GM23338 (cell line): ENCODE results near the gene NAXE. TPM values are rescaled to one million over a fixed set of nuclear protein-coding genes. Genes with fewer than 3 reads are reported as not detected.

ENCODE experiments used
- ATAC-seq: fragments of 200-7000 bp; cut with Tn5 transposase; 3 replicates; pipeline ENCODE4 v1.9.1; 2020
- DNase-seq: peaks from one replicate; pipeline ENCODE4 v3.0.0-alpha.2; 2015; ENCODE audit warnings: low spot score
- H2AFZ ChIP-seq: fragments of 200-600 bp; sonication (generic); 2 replicates; pipeline ENCODE4 v1.8.0; 2016; ENCODE audit warnings: antibody characterized with exemption, mild to moderate bottlenecking, moderate library complexity
- H3F3A ChIP-seq: fragments of 200-600 bp; sonication (generic); replicated peaks from 2 replicates; pipeline ENCODE4 v1.8.0; 2017; ENCODE audit warnings: antibody characterized with exemption, mixed run types, low read depth
- H3K27ac ChIP-seq: fragments of 200-600 bp; sonication (generic); 2 replicates; pipeline ENCODE4 v1.6.1; 2016; ENCODE audit warnings: low read depth
- H3K27me3 ChIP-seq: fragments of 200-600 bp; sonication (generic); 2 replicates; pipeline ENCODE4 v1.8.0; 2016; ENCODE audit warnings: mild to moderate bottlenecking, mixed run types, moderate library complexity; ENCODE audit not compliant: insufficient read depth
- H3K36me3 ChIP-seq: fragments of 200-600 bp; sonication (generic); 2 replicates; pipeline ENCODE4 v1.8.0; 2016; ENCODE audit warnings: mild to moderate bottlenecking; ENCODE audit not compliant: insufficient read depth
- H3K4me1 ChIP-seq: fragments of 200-600 bp; sonication (generic); 2 replicates; pipeline ENCODE4 v1.8.0; 2016; ENCODE audit warnings: mild to moderate bottlenecking, moderate library complexity; ENCODE audit not compliant: insufficient read depth
- H3K4me2 ChIP-seq: fragments of 200-600 bp; sonication (generic); 2 replicates; pipeline ENCODE4 v1.7.1; 2017; ENCODE audit warnings: mixed run types
- H3K4me3 ChIP-seq: fragments of 200-600 bp; sonication (generic); 2 replicates; pipeline ENCODE4 v1.6.1; 2016; ENCODE audit warnings: mixed run types
- H3K79me2 ChIP-seq: fragments of 200-600 bp; sonication (generic); replicated peaks from 2 replicates; pipeline ENCODE4 v1.8.0; 2017; ENCODE audit warnings: mild to moderate bottlenecking; ENCODE audit not compliant: insufficient read depth
- H3K9me2 ChIP-seq: fragments of 200-600 bp; sonication (generic); 2 replicates; pipeline ENCODE4 v1.8.0; 2017; ENCODE audit not compliant: insufficient read depth
- H4K20me1 ChIP-seq: fragments of 200-600 bp; sonication (generic); replicated peaks from 2 replicates; pipeline ENCODE4 v1.8.0; 2017; ENCODE audit warnings: mild to moderate bottlenecking; ENCODE audit not compliant: insufficient read depth
- H3K27ac Mint-ChIP-seq: 2 replicates; pipeline ENCODE4 v1.8.0; 2020; ENCODE audit warnings: inconsistent platforms, mild to moderate bottlenecking, moderate library complexity, mixed read lengths
- H3K27me3 Mint-ChIP-seq: 3 replicates; pipeline ENCODE4 v1.8.0; 2022; ENCODE audit warnings: low read depth, mild to moderate bottlenecking, moderate library complexity, mixed read lengths, inconsistent platforms; ENCODE audit not compliant: insufficient read depth, poor library complexity
- H3K36me3 Mint-ChIP-seq: 3 replicates; pipeline ENCODE4 v1.8.0; 2021; ENCODE audit warnings: low read depth, mild to moderate bottlenecking, inconsistent platforms, moderate library complexity, mixed read lengths
- H3K4me1 Mint-ChIP-seq: 3 replicates; pipeline ENCODE4 v1.8.0; 2020; ENCODE audit warnings: mild to moderate bottlenecking, inconsistent platforms, mixed read lengths
- H3K4me3 Mint-ChIP-seq: 3 replicates; pipeline ENCODE4 v1.8.0; 2021; ENCODE audit warnings: moderate library complexity, mild to moderate bottlenecking, inconsistent platforms, mixed read lengths
- H3K9me3 Mint-ChIP-seq: 3 replicates; pipeline ENCODE4 v1.8.0; 2020; ENCODE audit warnings: moderate library complexity, mild to moderate bottlenecking, inconsistent platforms, mixed read lengths
- CREB1 ChIP-seq: fragments of 250-450 bp; sonication (Bioruptor Pico); IDR thresholded peaks from 2 replicates; pipeline ENCODE4 v1.5.0; 2020; ENCODE audit warnings: low read depth, mild to moderate bottlenecking, moderate library complexity
- NANOG ChIP-seq: IDR thresholded peaks from 2 replicates; pipeline ENCODE4 v1.6.1; 2016; ENCODE audit warnings: antibody characterized with exemption, borderline replicate concordance
- REST ChIP-seq: IDR thresholded peaks from one replicate; pipeline ENCODE4 v1.6.1; 2018; ENCODE audit warnings: antibody characterized with exemption; ENCODE audit not compliant: unreplicated experiment
- ZNF462 ChIP-seq: fragments of 250-450 bp; sonication (Bioruptor Pico); IDR thresholded peaks from 2 replicates; pipeline ENCODE4 v1.5.0; 2020; ENCODE audit warnings: mild to moderate bottlenecking, moderate library complexity
- polyA plus RNA-seq: library from polyadenylated mRNA; unstranded; fragments of >200 nt; fragmentation: Nextera tagmentation; extraction: Ambion mirVana; gene quantifications from 2 replicates; pipeline ENCODE4 v1.2.1, GENCODE V29; 2016
- total RNA-seq: library from RNA; depleted of rRNA; stranded (reverse); fragments of >200 nt; shearing (Covaris generic); gene quantifications from 2 replicates; pipeline ENCODE4 v1.2.3, GENCODE V29; 2014

The NAXE gene
- total and polyA plus RNA-seq, 2 experiments from 2014 or later: 82.1 to 87.5 TPM

GRCh38 chr1:156627313-156627880 lies 35.8 kb downstream of the NAXE start (continued):
- TF ChIP-seq ZNF462 (CRISPR knock-in tag) (no peak), NANOG (no peak)

GRCh38 chr1:156629823-156630449 lies 38.4 kb downstream of the NAXE start:
- H3K9me2 ChIP-seq: no peaks in the 10 kb centered on the region
- no peak overlapping the region for H3K27ac ChIP-seq
- no peak for ATAC-seq
- H3K4me1 ChIP-seq: no peaks in the 10 kb centered on the region
- H3F3A ChIP-seq: peaks cover 8% of the 10 kb centered on the region; the same call in 1 of the 2 replicates
- no peak overlapping the region for H3K4me3 Mint-ChIP-seq
- H3K36me3 ChIP-seq: no peaks in the 10 kb centered on the region; the same call in 1 of the 2 replicates
- no peaks in the 10 kb centered on the region for H3K79me2 ChIP-seq
- no peak overlapping the region for H3K4me2 ChIP-seq
- H3K27me3 ChIP-seq: peaks cover 37% of the 10 kb centered on the region
- no peaks in the 10 kb centered on the region for H3K36me3 Mint-ChIP-seq
- no peak overlapping the region for H3K4me3 ChIP-seq
- no peak overlapping the region for H3K27ac Mint-ChIP-seq
- no peak for DNase-seq
- H3K4me1 Mint-ChIP-seq: peaks cover 7% of the 10 kb centered on the region
- H3K27me3 Mint-ChIP-seq: peaks cover 24% of the 10 kb centered on the region
- H4K20me1 ChIP-seq: no peaks in the 10 kb centered on the region
- no peak overlapping the region for H2AFZ ChIP-seq
- H3K9me3 Mint-ChIP-seq: no peaks in the 10 kb centered on the region
- TF ChIP-seq ZNF462 (CRISPR knock-in tag): no peak
- no peak for TF ChIP-seq NANOG
- no peak for TF ChIP-seq CREB1
- no peak for TF ChIP-seq REST
